Liver (tissue), 9 donors: ENCODE results near the gene RAD51B. TPM values are rescaled to one million over a fixed set of nuclear protein-coding genes. Genes with fewer than 3 reads are reported as not detected.
A peak's percentile ranks its signal among the peaks of the same experiment; 100 is the strongest.

Source experiments
- DNase-seq: peaks from one replicate; pipeline ENCODE4 v3.0.0-alpha.2; 2017; ENCODE audit warnings: low spot score
- H3K27ac ChIP-seq, 2 donors: one replicate each; pipeline ENCODE4 v1.7.0; 2013; ENCODE audit warnings: inconsistent platforms in 2 of 2, low read length in 2 of 2, control low read depth in 1 of 2, low read depth in 1 of 2, mild to moderate bottlenecking in 1 of 2
- H3K27me3 ChIP-seq, 4 donors: one replicate each; pipeline versions ENCODE4 v1.6.1 to v1.7.0; 2013; ENCODE audit warnings: low read length in 3 of 4, inconsistent platforms in 1 of 4, mild to moderate bottlenecking in 1 of 4, moderate library complexity in 1 of 4; ENCODE audit not compliant: control insufficient read depth in 4 of 4, insufficient read depth in 4 of 4
- H3K36me3 ChIP-seq, 4 donors: one replicate each; pipeline versions ENCODE4 v1.6.1 to v1.7.0; 2013; ENCODE audit warnings: low read length in 3 of 4, mild to moderate bottlenecking in 3 of 4, low read depth in 1 of 4, moderate library complexity in 1 of 4; ENCODE audit not compliant: control insufficient read depth in 4 of 4, insufficient read depth in 3 of 4
- H3K4me1 ChIP-seq, 4 donors: one replicate each; pipeline versions ENCODE4 v1.6.1 to v1.7.0; 2013; ENCODE audit warnings: low read length in 3 of 4, mild to moderate bottlenecking in 3 of 4, moderate library complexity in 1 of 4; ENCODE audit not compliant: control insufficient read depth in 4 of 4, insufficient read depth in 4 of 4
- H3K4me3 ChIP-seq, 3 donors: one replicate each; pipeline versions ENCODE4 v1.6.1 to v1.7.0; 2013; ENCODE audit warnings: low read length in 3 of 3, control low read depth in 1 of 3, low read depth in 1 of 3, mild to moderate bottlenecking in 1 of 3
- H3K9ac ChIP-seq, 2 donors: one replicate each; pipeline ENCODE4 v1.7.0; 2013; ENCODE audit warnings: low read length in 2 of 2, mild to moderate bottlenecking in 2 of 2, moderate library complexity in 2 of 2, control low read depth in 1 of 2, low read depth in 1 of 2
- H3K9me3 ChIP-seq, 4 donors: one replicate each; pipeline versions ENCODE4 v1.6.1 to v1.7.0; 2013; ENCODE audit warnings: low read length in 3 of 4; ENCODE audit not compliant: control insufficient read depth in 4 of 4
- CTCF ChIP-seq: fragments of 150-350 bp; IDR thresholded peaks from 2 replicates; pipeline ENCODE4 v1.5.1; 2017; ENCODE audit warnings: improper control_type of control experiment, low read depth, low read length; ENCODE audit not compliant: missing input control
- EGR1 ChIP-seq, 2 donors: IDR thresholded peaks; 2 replicates each; pipeline ENCODE4 v1.6.1; 2016 to 2018; ENCODE audit warnings: antibody characterized with exemption in 2 of 2, low read depth in 2 of 2
- FOXA1 ChIP-seq: IDR thresholded peaks from 2 replicates; pipeline ENCODE4 v1.6.1; 2016; ENCODE audit warnings: antibody characterized with exemption
- GABPA ChIP-seq, 2 donors: IDR thresholded peaks in 1 of 2; conservative IDR thresholded peaks in 1 of 2; 2 replicates each; pipeline ENCODE4 v1.6.1; 2016; ENCODE audit warnings: antibody characterized with exemption in 2 of 2, mild to moderate bottlenecking in 1 of 2, moderate library complexity in 1 of 2
- HNF4A ChIP-seq, 2 donors: conservative IDR thresholded peaks; 2 replicates each; pipeline ENCODE4 v1.6.1; 2016; ENCODE audit warnings: antibody characterized with exemption in 2 of 2, mild to moderate bottlenecking in 2 of 2
- JUND ChIP-seq, 2 donors: IDR thresholded peaks; 2 replicates each; pipeline ENCODE4 v1.6.1; 2016; ENCODE audit warnings: antibody characterized with exemption in 2 of 2
- NR2F2 ChIP-seq: IDR thresholded peaks from 2 replicates; pipeline ENCODE4 v1.6.1; 2016; ENCODE audit warnings: antibody characterized with exemption
- RAD21 ChIP-seq, 2 donors: IDR thresholded peaks; 2 replicates each; pipeline ENCODE4 v1.6.1; 2016; ENCODE audit warnings: antibody characterized with exemption in 2 of 2, mild to moderate bottlenecking in 2 of 2
- RXRA ChIP-seq, 2 donors: IDR thresholded peaks; 2 replicates each; pipeline ENCODE4 v1.6.1; 2017 to 2018; ENCODE audit warnings: antibody characterized with exemption in 2 of 2, mild to moderate bottlenecking in 1 of 2
- SP1 ChIP-seq: IDR thresholded peaks from 2 replicates; pipeline ENCODE4 v1.6.1; 2018; ENCODE audit warnings: antibody characterized with exemption, mild to moderate bottlenecking
- TAF1 ChIP-seq: conservative IDR thresholded peaks from 2 replicates; pipeline ENCODE4 v1.6.1; 2016; ENCODE audit warnings: antibody characterized with exemption, mild to moderate bottlenecking
- YY1 ChIP-seq: IDR thresholded peaks from 2 replicates; pipeline ENCODE4 v1.6.1; 2016; ENCODE audit warnings: antibody characterized with exemption, mild to moderate bottlenecking
- ZBTB33 ChIP-seq: IDR thresholded peaks from 2 replicates; pipeline ENCODE4 v1.6.1; 2016; ENCODE audit warnings: antibody characterized with exemption
- WGBS: extraction: QIAGEN DNeasy Blood & Tissue Kit; methylation state at CpG from one replicate; pipeline ENCODE4 v1.1.7; 2013; 5-methylcytosine and 5-hydroxymethylcytosine counted together
- polyA plus RNA-seq, 2 donors: library from polyadenylated mRNA; stranded (reverse) in 1 of 2; unstranded in 1 of 2; fragments of 200-250 nt in 1 of 2; fragments of >200 nt in 1 of 2; fragmentation: Nextera tagmentation in 1 of 2; extraction: Ambion mirVana in 1 of 2; gene quantifications; one replicate each; pipeline versions ENCODE4 v1.2.1 to v1.2.3, GENCODE V29; 2013 to 2015
- total RNA-seq, 2 donors: library from RNA; depleted of rRNA; stranded (reverse); fragments of >200 nt; gene quantifications; one replicate each; pipeline ENCODE4 v1.2.3, GENCODE V29; 2014
- donor health status: healthy.
- donor health status: healthy.
- donor health status: healthy.
- donor health status: healthy.
- donor health status: healthy.

Gene RAD51B
- total and polyA plus RNA-seq, 4 donors: 0.81 to 12.9 (median 2.4) TPM

- no peak for DNase-seq
- TF ChIP-seq JUND (IDR thresholded peaks at IDR 0.05) (no peak), TAF1 (no peak)
- no peak overlapping the region for H3K27ac ChIP-seq
- no peak overlapping the region for H3K9ac ChIP-seq
- peaks cover 0 to 4% (median under 1%) of the 10 kb centered on the region in 4 donors for H3K4me1 ChIP-seq
- no peaks in the 10 kb centered on the region for H3K27me3 ChIP-seq
- no peaks in the 10 kb centered on the region for H3K36me3 ChIP-seq
- no peak overlapping the region for H3K4me3 ChIP-seq
- WGBS: 80% methylated on average over 8 of the region's 8 CpGs
- no peaks in the 10 kb centered on the region for H3K9me3 ChIP-seq
Observed at GRCh38 chr14:68269136-68269927, 449.8 kb downstream of the RAD51B start.

DNA sequence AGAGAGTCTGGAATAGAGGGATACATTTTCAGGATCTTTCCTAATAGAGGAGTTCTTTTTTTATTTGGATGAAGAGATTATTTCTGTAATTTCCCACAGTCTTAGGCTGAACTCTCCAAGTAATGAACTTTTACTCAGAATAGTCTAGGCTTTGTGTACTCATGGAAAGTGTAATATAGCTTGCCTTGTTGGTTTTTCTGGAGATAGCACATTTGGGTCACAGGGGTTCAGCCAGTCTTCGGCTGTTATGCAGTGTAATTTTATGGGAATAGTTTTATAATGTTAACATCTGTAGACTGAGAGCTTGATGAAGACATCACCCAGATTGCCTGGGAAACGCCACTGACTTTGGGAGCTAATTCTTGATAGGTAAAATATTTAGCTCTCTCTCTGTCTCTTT lies 450.8 kb downstream of the RAD51B start:
- Histone ChIP-seq H3K36me3 (no peaks in the 10 kb centered on the region), H3K27me3 (no peaks in the 10 kb centered on the region), H3K4me1 (peaks cover 0 to 4% (median under 1%) of the 10 kb centered on the region in 4 donors), H3K9me3 (no peaks in the 10 kb centered on the region), H3K4me3 (no peak overlapping the region), H3K9ac (no peak overlapping the region), H3K27ac (no peak overlapping the region)
- no peak for DNase-seq
- WGBS: 76% methylated on average over 2 of the region's 2 CpGs
- TF ChIP-seq FOXA1 (no peak), ZBTB33 (no peak), SP1 (no peak), NR2F2 (peak; percentile 50), RXRA (IDR thresholded peaks at IDR 0.05) (peak; percentile 6 to 26), RAD21 (IDR thresholded peaks at IDR 0.05) (peak in 1 of 2 donors; percentile 14)

DNA sequence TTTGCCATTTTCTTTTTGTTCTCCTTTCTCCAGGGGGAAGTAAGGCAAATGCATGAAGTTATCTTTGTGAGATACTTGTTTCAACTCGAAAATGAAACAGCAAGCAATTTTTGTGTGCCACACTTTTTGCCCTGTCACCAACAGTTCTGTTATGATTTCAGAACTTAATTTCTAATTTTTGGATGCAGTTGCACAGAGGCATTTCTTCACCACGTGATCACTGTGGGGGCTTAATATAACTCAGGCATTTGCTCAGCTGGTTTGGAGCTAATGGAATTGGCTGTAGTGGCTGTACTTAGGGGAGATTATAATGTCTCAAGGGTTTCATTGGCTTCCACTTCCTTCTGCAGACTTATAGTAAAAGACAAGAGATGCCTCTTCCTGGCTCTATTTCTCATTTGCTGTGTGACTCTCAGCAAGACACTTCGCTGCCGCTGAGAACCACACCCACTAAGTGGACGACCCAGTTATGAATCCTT lies 452.4 kb downstream of the RAD51B start:
- H3K36me3 ChIP-seq: no peaks in the 10 kb centered on the region
- H3K4me1 ChIP-seq: peaks cover 0 to 4% (median under 1%) of the 10 kb centered on the region in 4 donors
- WGBS: 76% methylated on average over 5 of the region's 5 CpGs
- H3K27ac ChIP-seq: no peak overlapping the region
- no peak for DNase-seq
- no peaks in the 10 kb centered on the region for H3K9me3 ChIP-seq
- H3K27me3 ChIP-seq: no peaks in the 10 kb centered on the region
- no peak overlapping the region for H3K4me3 ChIP-seq
- H3K9ac ChIP-seq: no peak overlapping the region
- no peak for TF ChIP-seq HNF4A (conservative IDR thresholded peaks at IDR 0.05)
- TF ChIP-seq CTCF: no peak
- TF ChIP-seq RAD21 (IDR thresholded peaks at IDR 0.05): no peak
- TF ChIP-seq GABPA (IDR thresholded peaks at IDR 0.05 in 1 of 2, conservative IDR thresholded peaks at IDR 0.05 in 1 of 2): no peak
- no peak for TF ChIP-seq YY1
- no peak for TF ChIP-seq EGR1 (IDR thresholded peaks at IDR 0.05; ENCODE audit: low read depth in 2 of 2)
- no peak for TF ChIP-seq SP1
